Keratinocyte (primary cell): ENCODE results near the gene REEP2. TPM values are rescaled to one million over a fixed set of nuclear protein-coding genes. Genes with fewer than 3 reads are reported as not detected.
A peak's percentile ranks its signal among the peaks of the same experiment; 100 is the strongest.

Source experiments
- DNase-seq: peaks from one replicate; pipeline ENCODE4 v3.0.0-alpha.2; 2011; ENCODE audit warnings: low read depth, missing footprints, low spot score
- FAIRE-seq: peaks from 2 replicates; lab custom pipeline; 2011; peaks lifted over from hg19 to GRCh38; lab: Jason Lieb, UNC
- H2AFZ ChIP-seq: 2 replicates; pipeline ENCODE4 v1.6.0; 2012; ENCODE audit warnings: low read length, control low read depth, inconsistent platforms; ENCODE audit not compliant: control insufficient read depth
- H3K27ac ChIP-seq: 2 replicates; pipeline ENCODE4 v1.5.1; 2011; ENCODE audit warnings: low read length; ENCODE audit not compliant: control insufficient read depth, insufficient read depth
- H3K27me3 ChIP-seq: 3 replicates; pipeline ENCODE4 v1.6.0; 2011; ENCODE audit warnings: low read length; ENCODE audit not compliant: control insufficient read depth, insufficient read depth; ENCODE audit errors: extremely low read depth
- H3K36me3 ChIP-seq, 2 experiments: 2 replicates in 1 of 2; 3 replicates in 1 of 2; pipeline ENCODE4 v1.5.1; 2011; ENCODE audit warnings: low read length in 2 of 2, mild to moderate bottlenecking in 1 of 2; ENCODE audit not compliant: control insufficient read depth in 2 of 2, insufficient read depth in 2 of 2; ENCODE audit errors: extremely low read depth in 1 of 2
- H3K4me1 ChIP-seq: 3 replicates; pipeline ENCODE4 v1.5.1; 2011; ENCODE audit warnings: low read length; ENCODE audit not compliant: control insufficient read depth, insufficient read depth; ENCODE audit errors: extremely low read depth
- H3K4me2 ChIP-seq: 3 replicates; pipeline ENCODE4 v1.6.0; 2011; ENCODE audit warnings: low read depth, low read length; ENCODE audit not compliant: control insufficient read depth, insufficient read depth; ENCODE audit errors: extremely low read depth
- H3K4me3 ChIP-seq, 3 experiments: fragments of 200-600 bp in 1 of 3; sonication (generic) in 1 of 3; 2 replicates in 2 of 3; 3 replicates in 1 of 3; pipeline ENCODE4 v1.5.1; 2011 to 2016; ENCODE audit warnings: low read length in 3 of 3, mild to moderate bottlenecking in 3 of 3, control low read depth in 2 of 3, inconsistent platforms in 1 of 3, low read depth in 1 of 3, mixed read lengths in 1 of 3, mixed run types in 1 of 3, moderate library complexity in 1 of 3; ENCODE audit not compliant: control insufficient read depth in 2 of 3, insufficient read depth in 2 of 3; ENCODE audit errors: extremely low read depth in 1 of 3
- H3K79me2 ChIP-seq: 2 replicates; pipeline ENCODE4 v1.6.0; 2012; ENCODE audit warnings: low read length; ENCODE audit not compliant: control insufficient read depth, insufficient read depth
- H3K9ac ChIP-seq: 3 replicates; pipeline ENCODE4 v1.6.0; 2011; ENCODE audit warnings: low read length; ENCODE audit not compliant: control insufficient read depth, insufficient read depth; ENCODE audit errors: extremely low read depth
- H3K9me1 ChIP-seq: 3 replicates; pipeline ENCODE4 v1.6.0; 2011; ENCODE audit warnings: low read length; ENCODE audit not compliant: control insufficient read depth, insufficient read depth; ENCODE audit errors: extremely low read depth
- H3K9me3 ChIP-seq: 2 replicates; pipeline ENCODE4 v1.5.1; 2012; ENCODE audit warnings: low read depth, low read length; ENCODE audit not compliant: control insufficient read depth
- H4K20me1 ChIP-seq: 3 replicates; pipeline ENCODE4 v1.6.0; 2011; ENCODE audit warnings: low read length; ENCODE audit not compliant: control insufficient read depth, insufficient read depth; ENCODE audit errors: extremely low read depth
- CTCF ChIP-seq, 3 experiments: IDR thresholded peaks in 1 of 3; conservative IDR thresholded peaks in 1 of 3; optimal IDR thresholded peaks in 1 of 3; 2 replicates in 2 of 3; 3 replicates in 1 of 3; pipeline versions ENCODE3 to v1.5.1; 2011; ENCODE audit warnings: low read length in 3 of 3, mild to moderate bottlenecking in 3 of 3, moderate library complexity in 2 of 3, control low read depth in 1 of 3, inconsistent platforms in 1 of 3; ENCODE audit not compliant: insufficient read depth in 2 of 3; ENCODE audit errors: extremely low read depth in 1 of 3
- EZH2 ChIP-seq: IDR thresholded peaks from one replicate; pipeline ENCODE4 v1.6.1; 2012; ENCODE audit warnings: inconsistent platforms, mild to moderate bottlenecking, low read length, moderate library complexity
- dilution Hi-C: fragments of 300-500 bp; cut with MboI; formaldehyde crosslinking; loops from one replicate; pipeline ENCODE4 v1.7.0; 2020; ENCODE audit warnings: low sequenced_read_pairs; ENCODE audit not compliant: extremely low pct_ligation_motif_present
- polyA plus RNA-seq, 5 experiments: library from polyadenylated mRNA; depleted of rRNA in 3 of 5; stranded (reverse) in 3 of 5; stranded (forward) in 1 of 5; unstranded in 1 of 5; fragments of >200 nt; gene quantifications; 1 replicate in 1 of 5; 2 replicates in 3 of 5; 3 replicates in 1 of 5; pipeline versions ENCODE4 v1.2.1 to v1.2.3, GENCODE V29; 2011 to 2012; ENCODE audit warnings: missing spikeins in 2 of 5, low read depth in 1 of 5, low replicate concordance in 1 of 5

The REEP2 gene
- polyA plus RNA-seq, 1 donor (not counting 4 experiments of a cell fraction or from before 2014, with no cell fraction given) = 0.35 TPM

DNA sequence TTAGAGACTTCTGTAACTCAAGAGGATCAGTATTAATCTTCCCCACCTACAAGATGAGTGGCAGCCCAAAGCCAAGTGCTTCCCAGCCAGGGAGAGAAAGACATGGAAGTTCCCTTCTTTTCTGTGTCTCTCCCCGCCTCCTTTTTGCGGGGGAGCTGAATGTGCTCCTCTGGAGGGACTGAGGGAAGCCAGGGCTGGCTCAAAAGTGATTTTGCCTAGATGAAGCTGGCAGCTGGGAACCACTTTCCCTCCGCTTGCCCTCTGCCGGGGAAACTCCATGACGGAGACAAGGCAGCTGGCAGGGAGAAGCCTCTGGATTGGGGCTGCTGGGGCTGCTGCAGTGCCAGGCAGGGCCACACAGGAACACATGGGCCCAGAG is 50.8 kb downstream of the REEP2 start:
- FAIRE-seq = no peak
- Histone ChIP-seq H3K9me3 (no peaks in the 10 kb centered on the region), H4K20me1 (no peaks in the 10 kb centered on the region), H3K27me3 (no peaks in the 10 kb centered on the region), H3K79me2 (no peaks in the 10 kb centered on the region), H3K36me3 (no peaks in the 10 kb centered on the region), H3K4me1 (peaks cover 53% of the 10 kb centered on the region), H3K9me1 (no peaks in the 10 kb centered on the region), H2AFZ (no peak overlapping the region), H3K4me2 (no peak overlapping the region), H3K4me3 (no peak overlapping the region), H3K9ac (no peak overlapping the region), H3K27ac (no peak overlapping the region)
- dilution Hi-C loops = no loop called here
- DNase-seq = no peak
- TF ChIP-seq CTCF (optimal IDR thresholded peaks at IDR 0.05 in 1 of 3, IDR thresholded peaks at IDR 0.05 in 1 of 3, conservative IDR thresholded peaks at IDR 0.05 in 1 of 3; ENCODE audit: extremely low read depth in 1 of 3, insufficient read depth in 2 of 3, low read length in 3 of 3) = no peak
- TF ChIP-seq EZH2 = no peak

GRCh38 chr5:138490648-138491283 is 51.9 kb downstream of the REEP2 start:
- Histone ChIP-seq H2AFZ (no peak overlapping the region), H3K9ac (no peak overlapping the region), H3K27me3 (no peaks in the 10 kb centered on the region), H3K9me3 (no peaks in the 10 kb centered on the region), H3K36me3 (no peaks in the 10 kb centered on the region), H3K4me1 (peaks cover 53% of the 10 kb centered on the region), H3K9me1 (no peaks in the 10 kb centered on the region), H4K20me1 (no peaks in the 10 kb centered on the region), H3K79me2 (no peaks in the 10 kb centered on the region), H3K4me3 (peak overlapping the region in 1 of 3 experiments; percentile 61), H3K27ac (no peak overlapping the region), H3K4me2 (peak overlapping the region; percentile 29)
- FAIRE-seq (no peak), DNase-seq (no peak)
- no peak for TF ChIP-seq CTCF (optimal IDR thresholded peaks at IDR 0.05 in 1 of 3, IDR thresholded peaks at IDR 0.05 in 1 of 3, conservative IDR thresholded peaks at IDR 0.05 in 1 of 3; ENCODE audit: extremely low read depth in 1 of 3, insufficient read depth in 2 of 3, low read length in 3 of 3)
- no peak for TF ChIP-seq EZH2
- dilution Hi-C loops = no loop called here
